NCI-H82 (cell line): ENCODE results near the gene HEXIM2.

ENCODE experiments used
- DNase-seq: peaks from one replicate; lab custom pipeline; 2025; lab: John Stamatoyannopoulos, UW

Gene HEXIM2

DNA sequence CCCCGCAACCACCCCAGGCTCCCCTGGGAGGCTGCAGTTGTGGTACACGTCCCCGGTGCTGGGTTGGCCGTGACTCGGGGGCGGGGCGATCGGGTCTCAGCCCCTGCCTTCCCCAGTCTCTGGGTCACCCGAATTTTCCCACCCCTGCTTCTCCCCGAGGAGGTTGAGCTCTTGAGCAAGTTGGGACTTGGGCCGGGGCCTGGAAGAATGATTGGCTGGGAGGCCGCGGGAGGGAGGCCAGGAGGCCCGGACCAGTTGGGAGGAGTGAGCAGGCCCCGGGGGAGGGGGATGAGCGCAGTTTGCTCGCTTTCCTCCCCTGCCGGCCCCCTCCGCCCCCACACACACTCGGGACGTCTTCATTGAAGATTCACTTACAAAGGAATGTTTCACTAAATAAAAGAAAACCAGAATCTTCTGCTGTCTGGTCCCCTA is 17.9 kb upstream of the HEXIM2 start:
- DNase-seq: no peak

- DNase-seq: no peak
These were observed 17.3 kb upstream of the HEXIM2 start for GRCh38 chr17:45144199-45145034.

DNA sequence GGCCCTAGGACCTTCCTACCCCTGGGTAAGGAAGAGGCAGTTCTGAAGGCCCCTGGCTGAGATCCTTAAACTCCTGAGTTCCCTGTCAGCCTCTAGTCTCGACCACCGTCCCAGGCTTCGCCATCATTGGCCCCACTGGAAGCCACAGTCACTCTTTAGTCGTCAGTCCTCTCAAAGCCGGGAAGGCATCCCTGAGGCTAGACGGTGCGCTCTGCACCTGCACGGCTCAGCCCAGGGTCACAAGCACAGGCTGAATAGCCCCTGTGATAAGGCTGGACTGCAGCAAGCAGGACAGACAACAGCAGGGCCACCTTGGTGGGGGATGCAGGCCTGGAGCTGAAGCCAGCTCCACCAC is 16.7 kb upstream of the HEXIM2 start:
- no peak for DNase-seq

- DNase-seq: no peak
These were observed 15.5 kb upstream of the HEXIM2 start for GRCh38 chr17:45146166-45146565.

DNA sequence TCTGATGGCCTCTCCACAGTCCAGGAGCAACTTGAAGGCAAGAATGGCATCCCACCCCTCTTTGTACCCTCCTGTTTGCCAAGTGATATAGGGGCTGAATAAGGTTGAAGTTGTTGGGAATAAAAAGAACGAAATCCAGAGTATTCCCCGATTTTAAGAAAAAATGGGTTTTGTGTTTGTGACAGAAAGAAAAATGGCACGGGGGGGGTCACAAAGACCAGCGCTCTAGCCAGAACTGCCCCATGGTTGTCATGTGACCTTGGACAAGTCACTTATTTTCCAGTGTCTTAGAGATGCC is 15.1 kb upstream of the HEXIM2 start:
- no peak for DNase-seq

GRCh38 chr17:45146890-45147580 is 14.6 kb upstream of the HEXIM2 start:
- DNase-seq: peak; percentile 94

DNA sequence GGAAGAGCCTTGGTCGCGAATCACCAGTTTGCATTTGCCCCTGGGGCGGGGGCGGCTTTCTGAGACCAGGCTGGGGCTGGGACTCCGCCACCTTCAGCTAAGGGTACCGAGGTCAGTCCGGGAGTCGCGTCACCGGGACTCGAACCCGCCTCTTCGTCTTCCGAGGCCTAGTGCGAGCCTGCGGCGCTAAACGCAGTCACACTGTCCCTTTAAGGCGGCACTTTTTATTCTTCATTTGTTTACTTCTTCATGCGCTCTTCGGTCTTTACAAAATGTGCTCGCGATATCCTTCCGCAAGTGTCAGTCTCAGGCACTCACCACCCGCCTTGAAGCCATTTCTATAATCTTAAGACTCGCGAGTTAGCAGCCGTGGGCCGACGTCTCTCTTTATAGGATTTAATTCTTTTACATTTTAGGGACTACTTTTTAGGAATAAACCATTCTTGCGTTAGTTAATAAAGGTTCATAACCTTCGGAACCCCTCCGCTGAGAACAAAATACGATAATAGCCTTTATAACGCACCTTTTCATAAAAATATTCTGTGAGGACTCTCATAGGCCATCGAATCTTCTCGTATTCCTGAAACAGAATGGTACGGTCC is 14.0 kb upstream of the HEXIM2 start:
- peak; percentile 97 for DNase-seq

- peak; percentile 100 for DNase-seq
These were observed 13.3 kb upstream of the HEXIM2 start, which contains the start of gene HEXIM1 for GRCh38 chr17:45148183-45149036. HEXIM1 (plus strand) TSS chr17:45148475; CDS start chr17:45149191, 716 bp downstream.

GRCh38 chr17:45149037-45149668 is 12.5 kb upstream of the HEXIM2 start:
- peak; percentile 91 for DNase-seq

GRCh38 chr17:45149669-45150664 is 11.7 kb upstream of the HEXIM2 start:
- DNase-seq: peak; percentile 71

GRCh38 chr17:45150911-45151809 is 10.5 kb upstream of the HEXIM2 start:
- DNase-seq: peak; percentile 30

DNA sequence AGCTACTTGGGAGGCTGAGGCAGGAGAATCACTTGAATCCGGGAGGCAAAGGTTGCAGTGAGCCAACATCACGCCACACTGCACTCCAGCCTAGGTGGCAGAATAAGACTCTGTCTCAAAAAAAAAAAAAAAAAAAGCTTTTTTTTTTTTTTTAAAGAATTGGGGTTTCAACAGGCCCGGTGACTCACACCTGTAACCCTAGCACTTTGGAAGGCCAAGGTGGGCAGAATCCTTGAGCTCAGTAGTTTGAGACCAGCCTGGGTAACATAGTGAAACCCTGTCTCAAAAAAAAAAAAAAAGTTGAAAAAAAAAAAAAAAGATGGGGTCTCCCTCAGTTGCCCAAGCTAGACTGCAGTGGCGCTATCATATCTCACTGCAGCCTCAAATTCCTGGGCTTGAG is 6.6 kb upstream of the HEXIM2 start:
- DNase-seq: no peak

DNA sequence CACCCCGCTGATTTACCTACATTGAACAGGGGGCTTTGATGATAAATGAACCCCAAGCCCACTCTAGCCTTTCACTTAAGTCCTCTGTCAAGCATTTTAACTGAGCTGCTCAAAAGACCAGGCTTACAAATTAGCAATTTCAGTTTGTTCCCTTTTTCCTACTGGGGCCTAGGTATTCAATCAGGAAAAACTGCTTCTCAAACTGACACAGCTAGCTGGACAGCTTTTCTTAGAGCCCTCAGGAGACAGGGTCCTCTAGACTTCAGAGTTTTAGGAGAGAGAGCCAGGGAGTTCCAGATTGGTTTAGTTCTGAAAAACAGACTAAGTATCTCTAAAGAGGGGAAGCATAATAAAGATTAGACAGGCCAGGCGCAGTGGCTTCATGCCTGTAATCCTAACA is 6.2 kb upstream of the HEXIM2 start:
- DNase-seq: peak; percentile 27

- DNase-seq: no peak
These were observed 5.4 kb upstream of the HEXIM2 start for GRCh38 chr17:45156242-45156641.

DNA sequence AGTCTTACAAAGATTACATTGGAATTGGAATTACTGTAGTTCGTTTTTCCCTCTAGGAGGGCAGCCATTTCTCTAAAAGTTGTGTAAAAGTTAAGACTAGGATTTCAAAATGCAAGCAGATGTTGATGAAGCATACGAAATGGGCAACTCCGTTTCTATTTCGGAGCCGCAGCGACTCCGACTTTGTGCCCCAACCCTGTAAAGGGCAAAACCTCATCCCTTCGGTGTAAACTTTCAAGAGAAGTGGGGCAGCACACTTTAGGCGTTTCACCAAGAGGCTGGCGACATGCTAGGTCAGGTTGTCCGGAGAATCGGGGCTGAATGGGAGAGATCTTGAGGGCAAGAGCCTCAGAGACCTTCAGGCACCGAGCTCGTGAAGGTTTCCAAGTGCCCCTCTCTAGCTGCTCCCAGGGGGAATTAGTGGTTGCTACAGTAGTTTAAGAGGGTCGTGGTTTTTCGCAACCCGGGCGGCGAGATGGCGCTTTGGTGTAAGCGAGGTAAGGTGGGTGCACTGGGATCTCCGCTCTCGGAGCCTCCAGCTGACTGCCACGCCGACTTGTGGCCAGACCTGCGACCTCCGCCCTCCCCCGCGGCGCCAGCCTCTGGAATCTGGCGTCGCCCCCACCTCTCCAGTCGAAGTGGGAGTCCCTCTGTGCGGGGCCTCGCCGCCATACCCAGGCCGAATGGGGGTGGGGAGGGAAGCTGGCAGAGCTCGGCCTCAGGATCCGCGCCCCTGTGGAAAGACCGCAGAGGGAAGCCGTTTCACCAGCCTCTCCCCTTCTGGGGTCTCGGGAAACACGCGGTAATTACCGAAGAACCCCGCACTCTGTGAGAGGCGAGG is 1.0 kb upstream of the HEXIM2 start:
- peak; percentile 85 for DNase-seq

DNA sequence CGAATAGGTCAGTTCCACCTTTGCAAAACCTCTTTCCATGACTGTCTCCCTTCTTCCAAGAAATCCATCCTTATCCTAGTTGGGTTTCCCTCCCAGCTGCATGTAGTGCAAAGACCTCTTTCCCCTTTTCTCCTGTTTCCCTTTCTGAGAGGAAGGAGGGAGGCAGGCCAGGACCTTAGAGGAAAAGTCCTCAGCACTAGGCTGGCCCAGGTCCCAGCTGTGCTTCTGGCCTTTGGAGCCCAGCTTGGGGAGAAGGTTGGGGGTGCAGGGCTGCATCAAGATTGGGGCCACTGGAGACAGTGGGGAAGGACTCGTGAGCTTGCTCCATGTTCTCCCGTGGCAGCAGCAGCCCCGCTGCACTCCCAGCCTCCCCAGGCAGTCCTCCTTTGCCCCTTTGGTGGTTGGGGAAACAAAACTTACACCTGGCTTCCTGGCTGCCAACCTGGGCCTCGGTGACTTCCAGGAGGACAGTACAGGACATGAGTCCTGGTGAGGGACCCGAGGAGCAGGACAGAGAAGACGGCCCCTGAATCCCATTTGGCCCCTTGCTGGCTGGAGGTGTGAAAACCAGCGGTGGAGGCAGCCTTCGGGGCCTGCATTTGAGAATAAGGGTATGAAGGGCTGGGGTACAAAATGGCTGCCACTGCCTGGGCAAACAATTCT is 481 bp downstream of the HEXIM2 start:
- DNase-seq: no peak

GRCh38 chr17:45164734-45165269 is 3.1 kb downstream of the HEXIM2 start:
- no peak for DNase-seq
